Measurements from ENCODE around the gene ERC1. TPM values are rescaled to one million over a fixed set of nuclear protein-coding genes. Genes with fewer than 3 reads are reported as not detected.

The ERC1 gene
- total and polyA plus RNA-seq, 7 donors, result 5.4 to 97.8 (median 34.6) TPM

DNA sequence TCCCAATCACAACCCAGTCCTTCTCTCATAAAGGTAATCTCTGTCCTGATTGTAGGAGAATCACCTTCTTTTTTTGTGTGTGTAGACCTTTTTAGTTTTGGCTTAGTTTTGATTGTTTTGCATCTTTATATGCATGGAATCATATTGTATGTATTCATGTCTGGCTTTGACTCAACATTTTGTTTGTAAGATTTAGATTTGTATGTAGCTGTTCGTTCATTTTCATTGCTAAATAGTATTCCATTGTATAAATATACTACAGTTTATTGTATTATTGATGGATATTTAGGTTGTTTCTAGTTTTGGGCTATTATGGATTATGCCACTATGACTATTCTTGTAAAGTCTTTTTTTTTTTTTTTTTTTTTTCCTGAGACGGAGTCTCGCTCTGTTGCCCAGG, 10.5 kb downstream of the ERC1 start:
- no peaks in the 10 kb centered on the region for H3K27me3 ChIP-seq
- WGBS, 2 donors, result 95 to 97% methylated on average over 3 of the region's 3 CpGs

DNA sequence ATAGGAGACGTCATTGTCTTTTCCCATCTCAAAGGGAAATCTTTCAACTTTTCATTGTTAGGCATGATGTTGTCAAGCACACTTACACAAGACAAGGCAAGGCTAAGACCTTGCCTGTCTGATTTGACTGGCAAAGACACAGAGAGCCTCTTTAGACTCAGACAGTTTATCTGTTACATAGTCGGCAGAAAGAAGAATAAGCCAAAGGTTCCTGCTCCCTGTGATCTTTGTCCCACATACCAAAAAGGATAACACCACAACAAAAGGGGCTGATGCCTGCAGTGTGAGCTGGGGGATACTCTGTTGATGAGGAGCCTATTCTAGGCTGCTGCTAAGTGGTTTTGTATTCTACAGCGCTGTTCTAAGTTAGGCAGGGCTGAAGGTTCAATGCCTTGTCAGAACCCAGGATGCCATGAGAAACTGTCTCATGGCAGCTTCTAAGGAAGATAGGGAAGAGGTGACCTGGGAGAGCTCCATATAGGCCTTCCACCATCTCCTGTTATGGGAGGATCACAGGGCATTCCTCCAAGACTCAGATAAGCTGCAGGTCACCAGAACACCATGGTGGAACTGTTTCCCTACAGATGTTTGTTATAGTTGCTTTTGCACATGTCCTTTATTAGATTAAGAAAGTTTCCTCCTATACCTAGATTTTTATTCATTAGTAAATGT, 12.7 kb downstream of the ERC1 start:
- H3K4me3 ChIP-seq, result no peak overlapping the region
- no peak for TF ChIP-seq POLR2AphosphoS5 (IDR thresholded peaks at IDR 0.05)
- TF ChIP-seq, protein P1, sequence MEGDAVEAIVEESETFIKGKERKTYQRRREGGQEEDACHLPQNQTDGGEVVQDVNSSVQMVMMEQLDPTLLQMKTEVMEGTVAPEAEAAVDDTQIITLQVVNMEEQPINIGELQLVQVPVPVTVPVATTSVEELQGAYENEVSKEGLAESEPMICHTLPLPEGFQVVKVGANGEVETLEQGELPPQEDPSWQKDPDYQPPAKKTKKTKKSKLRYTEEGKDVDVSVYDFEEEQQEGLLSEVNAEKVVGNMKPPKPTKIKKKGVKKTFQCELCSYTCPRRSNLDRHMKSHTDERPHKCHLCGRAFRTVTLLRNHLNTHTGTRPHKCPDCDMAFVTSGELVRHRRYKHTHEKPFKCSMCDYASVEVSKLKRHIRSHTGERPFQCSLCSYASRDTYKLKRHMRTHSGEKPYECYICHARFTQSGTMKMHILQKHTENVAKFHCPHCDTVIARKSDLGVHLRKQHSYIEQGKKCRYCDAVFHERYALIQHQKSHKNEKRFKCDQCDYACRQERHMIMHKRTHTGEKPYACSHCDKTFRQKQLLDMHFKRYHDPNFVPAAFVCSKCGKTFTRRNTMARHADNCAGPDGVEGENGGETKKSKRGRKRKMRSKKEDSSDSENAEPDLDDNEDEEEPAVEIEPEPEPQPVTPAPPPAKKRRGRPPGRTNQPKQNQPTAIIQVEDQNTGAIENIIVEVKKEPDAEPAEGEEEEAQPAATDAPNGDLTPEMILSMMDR (IDR thresholded peaks at IDR 0.05), result no peak
- no peak for TF ChIP-seq POLR2A (IDR thresholded peaks at IDR 0.05)
- no peak for TF ChIP-seq EP300 (IDR thresholded peaks at IDR 0.05)
- intact Hi-C loops (cut with DNase I), result no loop called here
- no peak for DNase-seq
- H3K27ac ChIP-seq, result no peak overlapping the region
- peaks cover 0 to 3% (median 0%) of the 10 kb centered on the region in 4 donors for H3K36me3 ChIP-seq
- H3K27me3 ChIP-seq, result no peaks in the 10 kb centered on the region
- WGBS, 2 donors, result 74 to 81% methylated on average over 3 of the region's 3 CpGs
- no peaks in the 10 kb centered on the region for H3K9me3 ChIP-seq
- H3K4me1 ChIP-seq, result peaks cover 0 to 9% (median 3%) of the 10 kb centered on the region in 4 donors

More for the DNA sequence above, 10.5 kb downstream of the ERC1 start:
- TF ChIP-seq POLR2AphosphoS5 (IDR thresholded peaks at IDR 0.05) (no peak), EP300 (IDR thresholded peaks at IDR 0.05) (no peak), POLR2A (IDR thresholded peaks at IDR 0.05) (no peak)
- TF ChIP-seq, protein P1 (IDR thresholded peaks at IDR 0.05), result no peak
- intact Hi-C loops (cut with DNase I), result no loop called here
- H3K9me3 ChIP-seq, result no peaks in the 10 kb centered on the region
- no peak overlapping the region for H3K4me3 ChIP-seq
- H3K27ac ChIP-seq, result no peak overlapping the region
- DNase-seq, result no peak
- peaks cover 0 to 3% (median 0%) of the 10 kb centered on the region in 4 donors for H3K36me3 ChIP-seq
- H3K4me1 ChIP-seq, result peaks cover 0 to 18% (median 14%) of the 10 kb centered on the region in 4 donors

DNA sequence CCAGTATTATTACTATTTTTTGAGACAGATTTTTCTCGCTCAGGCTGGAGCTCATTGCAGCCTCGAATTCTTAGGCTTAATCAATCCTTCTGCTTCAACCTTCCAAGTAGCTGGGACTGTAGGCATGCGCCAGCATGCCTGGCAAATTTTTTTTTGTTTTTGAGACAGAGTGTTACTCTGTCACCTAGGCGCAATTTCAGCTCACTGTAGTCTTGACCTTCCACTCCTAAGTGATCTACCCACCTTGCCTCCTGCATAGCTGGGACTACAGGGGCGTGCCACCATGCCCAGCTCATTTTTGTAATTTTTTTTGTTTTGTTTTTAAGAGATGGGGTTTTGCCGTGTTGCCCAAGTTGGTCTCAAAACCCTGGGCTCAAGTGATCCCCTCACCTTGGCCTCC, 15.2 kb downstream of the ERC1 start:
- Histone ChIP-seq H3K27me3 (no peaks in the 10 kb centered on the region), H3K36me3 (peaks cover 0 to 2% (median 0%) of the 10 kb centered on the region in 4 donors), H3K9me3 (no peaks in the 10 kb centered on the region), H3K4me1 (peaks cover 0 to 9% (median 3%) of the 10 kb centered on the region in 4 donors), H3K27ac (no peak overlapping the region), H3K4me3 (no peak overlapping the region)
- intact Hi-C loops (cut with DNase I), result no loop called here
- WGBS, 2 donors, result 91 to 95% methylated on average over 6 of the region's 6 CpGs
- DNase-seq, result no peak
- TF ChIP-seq POLR2A (IDR thresholded peaks at IDR 0.05) (no peak), EP300 (IDR thresholded peaks at IDR 0.05) (no peak)
- TF ChIP-seq, protein P1 (IDR thresholded peaks at IDR 0.05), result no peak

DNA sequence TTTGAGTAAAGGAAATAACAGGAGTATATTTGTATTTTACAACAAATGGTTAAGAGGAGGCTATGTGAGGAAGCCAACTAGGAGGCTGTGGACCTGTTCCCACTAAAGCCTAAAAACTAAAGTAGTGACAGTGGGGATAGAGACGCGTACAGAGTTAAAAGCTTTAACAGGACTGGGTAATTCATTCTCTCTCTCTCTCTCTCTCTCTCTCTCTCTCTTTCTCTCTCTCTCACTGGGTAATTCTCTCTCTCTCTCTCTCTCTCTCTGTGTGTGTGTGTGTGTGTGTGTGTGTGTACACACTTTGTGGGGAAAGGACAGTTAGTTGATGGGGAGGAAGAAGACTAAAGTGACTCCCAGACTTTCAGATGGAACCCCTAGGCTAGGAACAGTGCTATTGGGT, 16.3 kb downstream of the ERC1 start:
- Histone ChIP-seq H3K36me3 (no peaks in the 10 kb centered on the region), H3K9me3 (no peaks in the 10 kb centered on the region), H3K27ac (no peak overlapping the region), H3K4me1 (peaks cover 0 to 9% (median 3%) of the 10 kb centered on the region in 4 donors), H3K27me3 (no peaks in the 10 kb centered on the region), H3K4me3 (no peak overlapping the region)
- DNase-seq, result no peak
- intact Hi-C loops (cut with DNase I), result no loop called here
- TF ChIP-seq, protein P1 (IDR thresholded peaks at IDR 0.05), result no peak
- WGBS, 2 donors, result 98 to 100% methylated on average over 2 of the region's 2 CpGs

DNA sequence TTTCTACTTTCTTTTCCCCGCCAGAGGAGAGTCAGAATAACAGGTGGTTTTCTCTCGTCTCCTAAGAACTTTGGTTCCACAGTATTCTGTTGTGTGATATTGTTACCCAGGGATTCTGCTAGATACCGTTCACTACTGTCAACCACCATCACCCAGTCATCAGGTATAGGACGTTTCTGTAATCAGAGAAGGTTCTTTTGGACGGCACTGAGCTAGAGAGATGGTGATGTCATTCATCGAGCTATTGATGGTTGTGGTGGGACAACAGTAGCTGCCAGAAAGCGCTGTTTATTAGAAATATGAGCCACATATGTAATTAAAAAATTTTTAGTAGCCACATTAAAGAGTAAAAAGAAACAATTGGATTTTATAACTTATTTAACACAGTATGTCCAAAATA, 17.0 kb downstream of the ERC1 start:
- intact Hi-C loops (cut with DNase I), result no loop called here
- WGBS, 2 donors, result 91 to 94% methylated on average over 7 of the region's 7 CpGs
- H3K4me3 ChIP-seq, result no peak overlapping the region
- H3K27ac ChIP-seq, result no peak overlapping the region
- H3K4me1 ChIP-seq, result peaks cover 0 to 9% (median 3%) of the 10 kb centered on the region in 4 donors
- H3K9me3 ChIP-seq, result no peaks in the 10 kb centered on the region
- DNase-seq, result no peak
- H3K27me3 ChIP-seq, result no peaks in the 10 kb centered on the region
- no peaks in the 10 kb centered on the region for H3K36me3 ChIP-seq
- TF ChIP-seq POLR2A (IDR thresholded peaks at IDR 0.05), result no peak
- TF ChIP-seq, protein P1 (IDR thresholded peaks at IDR 0.05), result no peak
- TF ChIP-seq POLR2AphosphoS5 (IDR thresholded peaks at IDR 0.05), result no peak
- no peak for TF ChIP-seq EP300 (IDR thresholded peaks at IDR 0.05)
